Activated naive CD8-positive, alpha-beta T cell treated with anti-CD3 and anti-CD28 coated beads, Interleukin-2, amount 50 U/mL, for 24 hours (primary cell): ENCODE measurements around the gene NETO1.

Experiments used
- ATAC-seq: fragments of 150-1000 bp; cut with Tn5 transposase; one replicate; pipeline ENCODE4 v1.10.0; 2021
- DNase-seq: peaks from one replicate; pipeline ENCODE4 v3.0.0; 2021
- H3K27ac Mint-ChIP-seq: one replicate; pipeline ENCODE4 v1.8.0; 2021; ENCODE audit warnings: mild to moderate bottlenecking, mixed read lengths
- H3K27me3 Mint-ChIP-seq: one replicate; pipeline ENCODE4 v1.8.0; 2021; ENCODE audit warnings: mixed read lengths
- H3K36me3 Mint-ChIP-seq: one replicate; pipeline ENCODE4 v1.8.0; 2021; ENCODE audit warnings: low read depth, mixed read lengths
- H3K4me1 Mint-ChIP-seq: one replicate; pipeline ENCODE4 v1.8.0; 2021; ENCODE audit warnings: mixed read lengths
- H3K4me3 Mint-ChIP-seq: one replicate; pipeline ENCODE4 v1.8.0; 2021; ENCODE audit warnings: mild to moderate bottlenecking, moderate library complexity, mixed read lengths
- H3K9me3 Mint-ChIP-seq: one replicate; pipeline ENCODE4 v1.8.0; 2021; ENCODE audit warnings: mixed read lengths

Gene NETO1, protein sequence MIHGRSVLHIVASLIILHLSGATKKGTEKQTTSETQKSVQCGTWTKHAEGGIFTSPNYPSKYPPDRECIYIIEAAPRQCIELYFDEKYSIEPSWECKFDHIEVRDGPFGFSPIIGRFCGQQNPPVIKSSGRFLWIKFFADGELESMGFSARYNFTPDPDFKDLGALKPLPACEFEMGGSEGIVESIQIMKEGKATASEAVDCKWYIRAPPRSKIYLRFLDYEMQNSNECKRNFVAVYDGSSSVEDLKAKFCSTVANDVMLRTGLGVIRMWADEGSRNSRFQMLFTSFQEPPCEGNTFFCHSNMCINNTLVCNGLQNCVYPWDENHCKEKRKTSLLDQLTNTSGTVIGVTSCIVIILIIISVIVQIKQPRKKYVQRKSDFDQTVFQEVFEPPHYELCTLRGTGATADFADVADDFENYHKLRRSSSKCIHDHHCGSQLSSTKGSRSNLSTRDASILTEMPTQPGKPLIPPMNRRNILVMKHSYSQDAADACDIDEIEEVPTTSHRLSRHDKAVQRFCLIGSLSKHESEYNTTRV

DNA sequence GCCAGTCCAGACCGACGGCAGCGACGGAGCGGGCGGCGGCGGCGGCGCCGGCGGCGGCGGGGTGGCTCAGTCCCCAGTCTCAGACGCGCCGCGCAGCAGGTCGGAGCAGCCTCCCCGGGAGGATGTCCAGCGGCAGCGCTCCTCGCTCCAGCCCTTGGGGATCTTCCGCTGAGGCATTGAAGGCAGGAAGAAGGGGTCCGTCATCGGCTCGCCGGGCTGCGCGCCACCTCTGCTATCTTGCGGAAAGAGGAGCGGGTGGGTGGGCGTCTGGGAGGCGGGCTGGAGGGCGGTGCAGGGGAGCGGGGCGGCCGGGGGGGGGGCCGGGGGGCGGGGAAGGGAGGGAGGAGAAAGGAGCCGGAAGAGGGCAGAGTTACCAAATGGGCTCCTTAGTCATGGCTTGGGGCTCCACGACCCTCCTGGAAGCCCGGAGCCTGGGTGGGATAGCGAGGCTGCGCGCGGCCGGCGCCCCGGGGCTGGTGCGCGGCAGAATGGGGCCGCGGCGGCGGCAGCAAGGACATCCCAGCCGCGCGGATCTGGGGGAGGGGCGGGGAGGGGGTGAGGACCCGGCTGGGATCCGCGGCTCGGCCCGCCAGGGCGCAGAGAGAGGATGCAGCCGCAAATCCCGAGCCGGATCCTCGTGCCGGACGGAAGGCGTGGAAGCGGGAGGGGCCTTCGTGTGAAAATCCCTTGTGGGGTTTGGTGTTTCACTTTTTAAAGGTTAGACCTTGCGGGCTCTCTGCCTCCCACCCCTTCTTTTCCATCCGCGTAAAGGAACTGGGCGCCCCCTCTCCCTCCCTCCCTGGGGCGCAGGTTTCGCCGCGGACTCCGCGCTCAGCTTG lies at the start of gene NETO1:
NETO1 (minus strand) TSS at position 242 of the 839 bp plus-strand sequence. CDS start 696 bp downstream, outside the sequence.
- peaks cover 5% of the 10 kb centered on the region for H3K36me3 Mint-ChIP-seq
- peaks cover 3% of the 10 kb centered on the region for H3K4me1 Mint-ChIP-seq
- no peak within 1 kb of the TSS for H3K27ac Mint-ChIP-seq
- H3K4me3 Mint-ChIP-seq, result peak within 1 kb of the TSS; percentile 8
- no peaks in the 10 kb centered on the region for H3K9me3 Mint-ChIP-seq
- peaks cover 36% of the 10 kb centered on the region for H3K27me3 Mint-ChIP-seq
- no peak for ATAC-seq
- peak; percentile 6 for DNase-seq

DNA sequence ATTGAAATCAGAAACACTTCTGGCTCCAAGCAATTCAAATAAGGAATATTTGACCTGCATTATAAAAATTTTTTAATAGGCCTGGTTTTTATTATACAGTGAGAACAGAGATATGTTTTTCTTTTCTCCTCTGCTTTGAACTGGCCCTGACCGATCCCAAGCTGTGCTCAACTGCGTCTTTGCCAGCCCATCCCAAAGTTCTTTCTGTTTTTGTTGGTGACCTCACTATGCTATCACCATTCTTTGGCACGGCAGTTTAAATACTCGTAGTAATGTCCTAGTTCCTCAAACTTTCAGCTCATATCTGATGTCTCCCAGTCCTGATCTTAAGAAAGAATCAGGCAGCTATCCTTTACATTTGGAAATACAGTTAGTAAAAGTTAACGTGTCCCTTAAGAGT lies 42.3 kb upstream of the NETO1 start:
- ATAC-seq (no peak), DNase-seq (no peak)
- Mint-ChIP-seq H3K4me1 (no peaks in the 10 kb centered on the region), H3K36me3 (no peaks in the 10 kb centered on the region), H3K4me3 (no peak overlapping the region), H3K27me3 (no peaks in the 10 kb centered on the region), H3K27ac (no peak overlapping the region), H3K9me3 (peaks cover 5% of the 10 kb centered on the region)

DNA sequence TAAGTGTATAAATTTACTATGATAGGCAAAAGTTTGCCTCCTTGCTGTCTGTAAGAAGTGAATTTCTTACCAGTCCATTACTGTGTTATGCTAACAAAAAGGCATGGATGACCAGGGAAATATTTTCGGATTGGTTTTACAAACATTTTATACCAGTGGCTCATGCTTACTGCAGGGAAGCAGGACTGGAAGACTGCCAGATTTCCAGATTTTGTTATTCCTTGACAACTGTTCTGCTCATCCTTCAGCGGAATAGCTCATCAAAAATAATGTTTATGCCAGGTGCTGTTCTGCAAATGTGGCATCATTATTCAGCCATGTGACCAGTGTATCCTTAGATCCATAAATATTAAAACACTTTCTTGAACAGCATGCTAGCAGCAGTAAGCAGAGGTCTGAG lies 40.4 kb upstream of the NETO1 start:
- ATAC-seq, result no peak
- Mint-ChIP-seq H3K27me3 (no peaks in the 10 kb centered on the region), H3K4me3 (no peak overlapping the region), H3K36me3 (no peaks in the 10 kb centered on the region), H3K27ac (no peak overlapping the region), H3K4me1 (no peaks in the 10 kb centered on the region), H3K9me3 (peaks cover 3% of the 10 kb centered on the region)
- DNase-seq, result no peak

DNA sequence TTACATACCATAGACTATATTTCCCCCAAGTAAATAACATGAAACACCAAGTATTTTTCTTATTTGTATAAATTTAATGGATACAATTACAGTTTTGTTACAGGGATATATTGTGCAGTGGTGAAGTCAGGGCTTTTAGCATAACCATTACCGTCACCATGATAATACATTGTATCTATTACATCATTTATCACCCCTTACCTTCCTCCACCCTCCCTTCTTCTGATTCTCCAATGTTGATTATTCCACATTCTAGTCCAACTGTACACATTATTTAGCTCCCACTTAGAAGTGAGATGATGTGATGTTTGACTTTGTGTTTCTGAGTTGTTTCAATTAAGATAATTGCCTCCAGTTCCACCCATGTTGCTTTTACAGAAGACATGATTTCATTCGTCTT lies 35.2 kb upstream of the NETO1 start:
- no peak overlapping the region for H3K27ac Mint-ChIP-seq
- DNase-seq (no peak), ATAC-seq (no peak)
- H3K4me3 Mint-ChIP-seq, result no peak overlapping the region
- no peaks in the 10 kb centered on the region for H3K36me3 Mint-ChIP-seq
- no peaks in the 10 kb centered on the region for H3K27me3 Mint-ChIP-seq
- no peaks in the 10 kb centered on the region for H3K4me1 Mint-ChIP-seq
- no peaks in the 10 kb centered on the region for H3K9me3 Mint-ChIP-seq

DNA sequence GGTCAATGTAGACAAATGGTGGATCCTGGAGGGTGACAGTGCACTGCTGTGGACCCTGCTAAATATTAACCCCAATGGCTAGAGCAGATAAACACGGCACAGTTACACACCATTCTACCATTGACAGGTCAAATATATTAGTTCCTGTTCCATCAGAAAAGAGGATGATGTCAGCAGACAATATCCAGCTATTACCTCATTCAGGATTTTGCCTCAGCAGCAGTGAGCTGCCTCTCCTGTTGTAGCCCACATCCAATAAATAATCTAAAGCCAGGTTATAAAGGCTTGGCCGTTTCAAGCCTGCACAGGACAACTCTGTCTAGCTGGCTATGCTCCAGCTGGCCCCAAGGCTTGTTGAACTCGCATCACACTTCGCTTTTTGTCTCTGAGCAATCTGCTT lies 31.6 kb upstream of the NETO1 start:
- DNase-seq, result no peak
- ATAC-seq, result no peak
- Mint-ChIP-seq H3K27ac (no peak overlapping the region), H3K4me1 (no peaks in the 10 kb centered on the region), H3K27me3 (no peaks in the 10 kb centered on the region), H3K9me3 (no peaks in the 10 kb centered on the region), H3K36me3 (no peaks in the 10 kb centered on the region), H3K4me3 (no peak overlapping the region)

DNA sequence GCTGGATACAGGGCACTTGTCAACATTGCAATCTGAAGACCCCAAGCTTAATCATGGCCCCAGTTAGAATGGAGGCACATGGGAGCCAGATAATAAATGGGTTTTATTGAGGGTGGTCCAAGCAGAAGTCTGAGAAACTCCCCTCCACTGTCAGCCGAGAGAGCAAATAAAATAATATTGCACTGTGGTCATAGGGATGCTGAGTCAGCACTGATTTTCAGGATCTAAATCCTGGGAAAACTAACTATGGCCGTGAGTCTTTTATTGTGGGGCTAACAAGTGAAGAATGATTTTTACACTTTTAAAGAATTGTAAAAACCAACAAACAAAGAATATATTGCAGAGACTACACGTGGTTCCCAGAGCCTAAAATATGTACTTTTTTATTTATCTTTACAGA lies 31.1 kb upstream of the NETO1 start:
- Mint-ChIP-seq H3K27ac (no peak overlapping the region), H3K27me3 (no peaks in the 10 kb centered on the region), H3K4me1 (no peaks in the 10 kb centered on the region), H3K36me3 (no peaks in the 10 kb centered on the region), H3K9me3 (no peaks in the 10 kb centered on the region), H3K4me3 (no peak overlapping the region)
- no peak for DNase-seq
- ATAC-seq, result no peak

DNA sequence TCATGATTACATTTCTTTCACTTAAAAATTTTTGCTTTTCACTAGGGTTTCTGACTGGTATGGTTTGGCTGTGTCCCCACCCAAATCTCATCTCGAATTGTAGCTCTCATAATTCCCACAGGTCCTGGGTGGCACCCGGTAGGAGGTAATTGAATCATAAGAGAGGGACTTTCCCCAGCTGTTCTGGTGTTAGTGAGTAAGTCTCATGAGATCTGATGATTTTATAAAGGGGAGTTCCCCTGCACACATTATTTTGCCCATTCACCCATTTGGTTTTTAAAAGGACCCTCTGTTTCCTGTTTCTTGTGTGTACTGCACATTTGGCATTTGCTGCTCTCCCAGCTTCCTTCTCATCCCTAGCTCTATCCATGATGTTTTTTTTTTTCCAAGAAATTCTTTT lies 27.8 kb upstream of the NETO1 start:
- Mint-ChIP-seq H3K4me1 (no peaks in the 10 kb centered on the region), H3K27ac (no peak overlapping the region), H3K27me3 (no peaks in the 10 kb centered on the region), H3K4me3 (no peak overlapping the region), H3K36me3 (no peaks in the 10 kb centered on the region), H3K9me3 (no peaks in the 10 kb centered on the region)
- DNase-seq, result no peak
- peak; percentile 52 for ATAC-seq

DNA sequence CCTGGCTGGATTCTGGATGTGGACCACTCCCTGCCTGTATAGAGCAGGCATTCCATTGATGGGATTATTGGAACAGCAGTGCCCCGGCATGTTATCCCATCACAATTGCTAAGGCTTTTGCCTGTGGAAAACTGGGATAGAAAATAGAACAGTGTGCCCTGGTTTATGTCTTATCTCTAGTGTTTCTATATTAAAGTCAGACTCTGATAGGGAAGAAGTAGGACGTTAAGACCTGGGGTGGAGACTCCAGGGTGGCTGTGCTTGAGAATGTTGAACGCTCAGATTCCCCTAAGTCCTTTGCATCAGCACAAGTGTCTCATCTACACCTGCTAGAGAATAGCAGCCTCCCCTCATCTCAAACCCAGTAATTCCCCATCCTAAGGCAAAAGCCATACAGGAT lies 10.8 kb upstream of the NETO1 start:
- H3K4me3 Mint-ChIP-seq, result no peak overlapping the region
- no peaks in the 10 kb centered on the region for H3K9me3 Mint-ChIP-seq

DNA sequence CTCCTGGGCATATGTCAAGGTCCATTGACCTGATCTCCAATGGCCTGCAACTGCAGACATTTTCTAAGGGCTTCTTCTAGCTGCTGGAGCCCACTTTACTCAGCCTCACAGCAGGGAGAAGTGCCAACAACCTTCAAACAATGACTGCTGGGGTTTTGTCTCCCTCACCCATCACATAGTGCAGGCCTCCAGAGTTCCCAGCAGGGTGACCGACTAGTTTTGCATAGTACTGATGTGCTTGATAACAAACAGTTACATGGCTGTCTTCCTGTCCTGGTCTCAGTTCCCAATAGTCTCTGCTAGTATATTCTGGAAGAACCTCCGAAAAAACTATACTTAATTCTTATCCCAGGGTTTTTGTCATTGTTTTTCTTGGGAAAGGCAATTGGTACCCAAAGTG lies 10.4 kb upstream of the NETO1 start:
- no peak for DNase-seq
- no peaks in the 10 kb centered on the region for H3K36me3 Mint-ChIP-seq
- H3K4me1 Mint-ChIP-seq, result no peaks in the 10 kb centered on the region
- no peak overlapping the region for H3K27ac Mint-ChIP-seq
- no peak overlapping the region for H3K4me3 Mint-ChIP-seq
- no peaks in the 10 kb centered on the region for H3K9me3 Mint-ChIP-seq
- no peak for ATAC-seq
- H3K27me3 Mint-ChIP-seq, result no peaks in the 10 kb centered on the region

More for the DNA sequence above, 10.8 kb upstream of the NETO1 start:
- ATAC-seq (no peak), DNase-seq (no peak)
- H3K36me3 Mint-ChIP-seq, result peaks cover 2% of the 10 kb centered on the region
- H3K27ac Mint-ChIP-seq, result no peak overlapping the region
- no peaks in the 10 kb centered on the region for H3K27me3 Mint-ChIP-seq
- H3K4me1 Mint-ChIP-seq, result no peaks in the 10 kb centered on the region

DNA sequence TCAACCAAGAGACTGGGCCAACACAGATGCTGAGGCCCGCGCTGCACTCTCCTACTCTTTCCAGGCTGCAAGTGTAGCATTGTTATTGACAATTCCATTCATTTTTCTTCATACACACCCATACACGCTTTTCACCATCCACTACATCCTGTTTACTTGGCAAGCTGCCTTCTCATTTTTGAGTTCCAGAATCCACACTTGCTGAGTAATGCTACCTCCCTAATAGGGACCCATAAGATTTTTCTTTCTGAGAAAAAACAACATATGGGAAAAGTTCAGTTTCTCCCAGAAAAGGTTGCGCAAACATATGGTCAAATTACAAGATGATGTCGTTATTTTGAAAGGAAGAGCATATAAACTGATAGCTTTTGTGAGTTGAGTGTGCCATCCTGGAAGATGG lies 3.3 kb upstream of the NETO1 start:
- ATAC-seq (no peak), DNase-seq (no peak)
- peak overlapping the region; percentile 52 for H3K27ac Mint-ChIP-seq
- H3K9me3 Mint-ChIP-seq, result no peaks in the 10 kb centered on the region
- peaks cover 5% of the 10 kb centered on the region for H3K36me3 Mint-ChIP-seq
- peaks cover 3% of the 10 kb centered on the region for H3K4me1 Mint-ChIP-seq
- peaks cover 26% of the 10 kb centered on the region for H3K27me3 Mint-ChIP-seq
- no peak overlapping the region for H3K4me3 Mint-ChIP-seq

DNA sequence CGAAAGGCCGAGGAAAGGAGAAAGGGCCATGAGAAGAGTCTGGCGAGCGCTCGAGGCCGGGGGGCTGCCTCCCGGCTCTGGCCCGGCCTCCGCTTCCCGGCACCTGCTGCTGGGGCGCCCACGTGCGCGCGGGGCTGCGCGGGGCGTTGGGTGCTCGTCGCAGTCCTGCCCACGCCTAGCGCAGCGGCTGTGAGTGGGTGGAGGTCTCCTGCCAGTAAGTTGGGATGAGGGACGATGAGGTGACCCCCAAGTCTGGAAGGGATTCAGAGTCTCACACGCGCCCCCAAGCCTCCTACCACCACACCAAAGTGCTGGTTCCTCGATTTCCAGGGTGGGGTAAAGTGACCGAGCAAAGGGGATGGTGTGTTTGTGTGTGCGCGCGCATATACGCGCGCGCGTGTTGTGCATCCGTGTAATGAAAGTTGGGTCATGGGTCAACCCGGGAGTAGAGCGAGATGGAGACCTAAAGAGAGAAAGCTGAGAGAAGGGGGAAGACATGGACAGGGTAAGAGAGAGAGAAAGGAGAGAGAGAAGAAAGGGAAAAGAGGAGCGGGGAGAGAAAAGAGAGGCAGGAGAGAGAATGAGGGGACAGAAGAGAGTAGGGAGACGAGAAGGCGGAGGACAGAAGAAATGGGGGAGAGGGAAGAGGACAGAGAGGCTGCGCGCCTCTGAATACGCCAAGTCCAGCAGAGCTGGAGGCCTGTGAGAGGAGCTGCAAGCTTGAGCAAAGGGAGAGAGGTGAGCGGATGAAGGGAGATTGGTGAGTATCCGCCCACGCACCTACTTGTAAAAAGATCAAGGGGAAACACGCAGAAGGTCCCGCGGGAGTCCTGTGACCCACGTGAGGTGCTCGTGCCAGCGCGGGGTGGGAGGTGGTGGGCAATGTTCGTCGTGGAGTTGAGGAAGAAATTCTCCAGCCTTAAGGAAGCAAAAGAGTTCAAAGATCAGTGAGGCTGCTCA lies 1.7 kb upstream of the NETO1 start:
- ATAC-seq (no peak), DNase-seq (peak; percentile 3)
- H3K27ac Mint-ChIP-seq, result no peak overlapping the region
- H3K36me3 Mint-ChIP-seq, result peaks cover 5% of the 10 kb centered on the region
- H3K4me1 Mint-ChIP-seq, result peaks cover 3% of the 10 kb centered on the region
- no peak overlapping the region for H3K4me3 Mint-ChIP-seq
- H3K9me3 Mint-ChIP-seq, result no peaks in the 10 kb centered on the region
- peaks cover 36% of the 10 kb centered on the region for H3K27me3 Mint-ChIP-seq

DNA sequence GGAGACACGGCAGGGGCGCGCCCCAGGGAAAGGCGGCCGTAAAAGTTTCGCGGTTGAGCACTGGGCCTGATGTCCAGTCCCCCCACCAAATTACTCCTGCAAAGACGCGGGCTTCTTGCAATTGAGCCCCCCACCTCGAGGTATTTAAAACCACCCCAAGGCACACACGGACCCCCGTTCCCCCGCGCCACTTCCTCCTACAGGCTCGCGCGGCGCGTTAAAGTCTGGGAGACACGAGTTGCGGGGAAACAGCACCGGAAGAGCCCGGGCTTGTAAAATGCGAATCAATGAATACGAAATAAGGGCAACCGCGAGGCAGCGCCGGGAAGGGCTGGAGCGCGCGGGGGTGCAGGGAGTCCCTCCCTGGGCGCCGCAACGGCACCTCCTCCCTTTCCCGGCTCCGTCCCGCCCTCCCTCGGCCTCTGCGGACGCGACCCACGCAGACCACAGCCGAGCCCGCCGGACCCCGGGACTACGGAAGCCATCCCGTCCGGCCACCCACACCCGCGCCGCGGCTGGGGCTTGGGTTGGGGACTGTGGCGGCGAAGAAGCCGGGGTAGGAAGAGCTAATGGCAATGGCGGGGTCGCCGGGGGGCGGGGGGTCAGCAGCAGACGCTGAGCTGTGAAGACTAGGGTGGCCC lies 918 bp upstream of the NETO1 start:
- ATAC-seq (no peak), DNase-seq (no peak)
- no peaks in the 10 kb centered on the region for H3K9me3 Mint-ChIP-seq
- peaks cover 36% of the 10 kb centered on the region for H3K27me3 Mint-ChIP-seq
- H3K36me3 Mint-ChIP-seq, result peaks cover 5% of the 10 kb centered on the region
- peak overlapping the region; percentile 8 for H3K4me3 Mint-ChIP-seq
- H3K27ac Mint-ChIP-seq, result no peak overlapping the region
- peaks cover 3% of the 10 kb centered on the region for H3K4me1 Mint-ChIP-seq

DNA sequence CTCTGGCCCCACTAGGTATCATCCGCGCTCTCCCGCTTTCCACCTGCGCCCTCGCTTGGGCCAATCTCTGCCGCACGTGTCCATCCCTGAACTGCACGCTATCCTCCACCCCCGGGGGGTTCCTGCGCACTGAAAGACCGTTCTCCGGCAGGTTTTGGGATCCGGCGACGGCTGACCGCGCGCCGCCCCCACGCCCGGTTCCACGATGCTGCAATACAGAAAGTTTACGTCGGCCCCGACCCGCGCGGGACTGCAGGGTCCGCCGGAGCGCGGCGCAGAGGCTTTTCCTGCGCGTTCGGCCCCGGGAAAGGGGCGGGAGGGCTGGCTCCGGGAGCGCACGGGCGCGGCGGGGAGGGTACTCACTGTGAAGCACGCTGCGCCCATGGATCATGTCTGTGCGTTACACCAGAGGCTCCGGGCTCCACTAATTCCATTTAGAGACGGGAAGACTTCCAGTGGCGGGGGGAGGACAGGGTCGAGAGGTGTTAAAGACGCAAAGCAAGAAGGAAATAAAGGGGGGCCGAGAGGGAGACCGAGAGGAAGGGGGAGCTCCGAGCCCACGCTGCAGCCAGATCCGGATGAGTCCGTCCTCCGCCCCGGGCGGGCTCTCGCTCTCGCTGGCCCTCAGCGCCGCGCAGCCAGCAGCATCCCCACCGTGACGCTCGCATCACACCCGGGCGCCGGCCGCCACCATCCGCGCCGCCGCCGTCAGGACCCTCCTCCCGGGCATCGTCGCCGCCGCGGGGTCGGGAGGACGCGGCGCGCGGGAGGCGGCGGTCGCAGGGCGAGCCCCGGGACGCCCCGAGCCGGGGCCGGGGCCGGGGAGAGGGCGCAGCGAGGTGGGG lies 664 bp downstream of the NETO1 start:
- Mint-ChIP-seq H3K9me3 (no peaks in the 10 kb centered on the region), H3K36me3 (peaks cover 5% of the 10 kb centered on the region), H3K4me1 (peaks cover 3% of the 10 kb centered on the region), H3K27me3 (peaks cover 36% of the 10 kb centered on the region), H3K4me3 (peak overlapping the region; percentile 0), H3K27ac (no peak overlapping the region)
- no peak for ATAC-seq
- no peak for DNase-seq
